Left ventricle myocardium inferior (tissue), 1 donor: ENCODE data around the gene STYK1. TPM values are rescaled to one million over a fixed set of nuclear protein-coding genes. Genes with fewer than 3 reads are reported as not detected.

Source experiments
- DNase-seq: peaks from one replicate; pipeline ENCODE4 v3.0.0-alpha.2; 2020
- H3K27ac ChIP-seq: fragments of 200-600 bp; replicated peaks from 2 replicates; pipeline ENCODE4 v1.8.0; 2021
- H3K27me3 ChIP-seq: fragments of 200-600 bp; 2 replicates; pipeline ENCODE4 v1.8.0; 2021; ENCODE audit warnings: low read depth
- H3K36me3 ChIP-seq: fragments of 200-600 bp; 2 replicates; pipeline ENCODE4 v1.8.0; 2021
- H3K4me1 ChIP-seq: fragments of 200-600 bp; 2 replicates; pipeline ENCODE4 v1.8.0; 2021
- H3K4me3 ChIP-seq: fragments of 200-600 bp; 2 replicates; pipeline ENCODE4 v1.8.0; 2021; ENCODE audit warnings: mild to moderate bottlenecking, moderate library complexity
- H3K9me3 ChIP-seq: fragments of 200-600 bp; replicated peaks from 2 replicates; pipeline ENCODE4 v1.8.0; 2021
- CTCF ChIP-seq: fragments of 200-600 bp; IDR thresholded peaks from 2 replicates; pipeline ENCODE4 v1.8.0; 2021; ENCODE audit warnings: antibody characterized with exemption, mild to moderate bottlenecking, borderline replicate concordance
- intact Hi-C: fragments of 100-400 bp; cut with micrococcal nuclease; formaldehyde crosslinking; loops from one replicate; pipeline ENCODE4 v1.11.0; 2022
- long read RNA-seq: library from polyadenylated mRNA; unstranded; transcript quantifications from one replicate; pipeline ENCODE4 v2.0.0, GENCODE V29; 2021
- total RNA-seq: library from RNA; stranded (reverse); fragmentation: NEBNext Ultra II Directional; extraction: Animal tissue kit (Norgen Biotek cat#: 25700); gene quantifications from one replicate; pipeline ENCODE4 v1.2.1, GENCODE V29; 2021
- donor health status: DM: no; HTN: yes; CAD: no; lungs with severe emphysema.

Gene STYK1
- total RNA-seq: not detected
- long read RNA-seq: 0 reads

GRCh38 chr12:10673659-10674384 lies at the start of gene STYK1:
Gene STYK1, minus strand, starts transcription at chr12:10674052. Its CDS starts 39,434 bp downstream, at chr12:10634618.
- peaks cover 10% of the 10 kb centered on the region for H3K4me1 ChIP-seq
- intact Hi-C loops: no loop called here
- DNase-seq: peak; percentile 34
- peaks cover 64% of the 10 kb centered on the region for H3K27me3 ChIP-seq
- H3K4me3 ChIP-seq: peak within 1 kb of the TSS; percentile 64
- H3K9me3 ChIP-seq: no peaks in the 10 kb centered on the region
- H3K27ac ChIP-seq: no peak within 1 kb of the TSS
- peak; percentile 75 for TF ChIP-seq CTCF
- no peaks in the 10 kb centered on the region for H3K36me3 ChIP-seq

GRCh38 chr12:10722905-10723746 lies 49.3 kb upstream of the STYK1 start, which contains the start of gene YBX3:
Gene YBX3, minus strand, starts transcription at chr12:10723323. Its CDS starts 212 bp downstream, at chr12:10723111.
- H3K27ac ChIP-seq: peak within 1 kb of the TSS; percentile 98
- intact Hi-C loops: no loop called here
- peak; percentile 90 for DNase-seq
- H3K4me1 ChIP-seq: peaks cover 55% of the 10 kb centered on the region
- H3K27me3 ChIP-seq: no peaks in the 10 kb centered on the region
- H3K36me3 ChIP-seq: no peaks in the 10 kb centered on the region
- H3K4me3 ChIP-seq: peak within 1 kb of the TSS; percentile 96
- H3K9me3 ChIP-seq: no peaks in the 10 kb centered on the region
- TF ChIP-seq CTCF: no peak

GRCh38 chr12:10722502-10722904 lies 48.7 kb upstream of the STYK1 start:
- intact Hi-C loops: no loop called here
- H3K4me1 ChIP-seq: peaks cover 61% of the 10 kb centered on the region

GRCh38 chr12:10721651-10722501 lies 48.0 kb upstream of the STYK1 start:
- TF ChIP-seq CTCF: no peak
- Histone ChIP-seq H3K27ac (peak overlapping the region; percentile 98), H3K4me1 (peaks cover 67% of the 10 kb centered on the region), H3K36me3 (no peaks in the 10 kb centered on the region), H3K4me3 (peak overlapping the region; percentile 96), H3K9me3 (no peaks in the 10 kb centered on the region), H3K27me3 (no peaks in the 10 kb centered on the region)
- DNase-seq: peak; percentile 87
- intact Hi-C loops: no loop called here

More at GRCh38 chr12:10722502-10722904, 48.7 kb upstream of the STYK1 start:
- peak overlapping the region; percentile 98 for H3K27ac ChIP-seq
- no peaks in the 10 kb centered on the region for H3K27me3 ChIP-seq
- no peaks in the 10 kb centered on the region for H3K36me3 ChIP-seq
- peak; percentile 52 for DNase-seq
- peak overlapping the region; percentile 96 for H3K4me3 ChIP-seq
- no peaks in the 10 kb centered on the region for H3K9me3 ChIP-seq
- TF ChIP-seq CTCF: peak; percentile 46
